Measurements from ENCODE around the gene KIF26B.

The KIF26B gene

DNA sequence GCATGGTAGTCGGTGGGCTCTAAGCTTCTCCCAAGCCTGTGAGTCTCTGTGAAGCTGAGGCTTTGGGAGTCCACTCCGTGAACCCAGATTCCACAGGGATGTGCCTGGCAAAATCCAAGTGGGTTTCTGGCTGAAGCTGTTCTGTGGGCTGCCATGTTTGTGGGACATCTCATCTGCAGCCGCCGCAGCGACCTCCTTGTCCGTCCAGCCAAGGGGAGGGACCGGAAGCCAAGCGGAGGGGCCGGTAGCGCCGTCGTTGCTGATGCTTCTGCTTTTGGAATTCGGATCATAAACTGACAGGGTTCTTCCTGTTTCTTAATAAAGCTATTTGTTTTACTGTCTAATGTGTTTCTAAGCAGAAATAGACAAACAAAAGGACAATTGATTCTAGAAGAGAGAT lies 13.3 kb downstream of the KIF26B start:
- no peaks in the 10 kb centered on the region for H4K20me1 ChIP-seq (ENCODE audit: insufficient read depth, low read length, poor library complexity, severe bottlenecking)
- H3K4me3 ChIP-seq (ENCODE audit: low read length, poor library complexity, severe bottlenecking) = no peak overlapping the region
- H3K4me1 ChIP-seq (ENCODE audit: insufficient read depth, low read length, poor library complexity, severe bottlenecking) = peaks cover 30% of the 10 kb centered on the region
- no peaks in the 10 kb centered on the region for H3K9me2 ChIP-seq (replicated peaks; ENCODE audit: low read depth, low read length)
- H3K36me3 ChIP-seq (ENCODE audit: insufficient read depth, low read length) = no peaks in the 10 kb centered on the region
- H3F3A ChIP-seq (ENCODE audit: low read depth) = no peaks in the 10 kb centered on the region
- TF ChIP-seq, protein P1, sequence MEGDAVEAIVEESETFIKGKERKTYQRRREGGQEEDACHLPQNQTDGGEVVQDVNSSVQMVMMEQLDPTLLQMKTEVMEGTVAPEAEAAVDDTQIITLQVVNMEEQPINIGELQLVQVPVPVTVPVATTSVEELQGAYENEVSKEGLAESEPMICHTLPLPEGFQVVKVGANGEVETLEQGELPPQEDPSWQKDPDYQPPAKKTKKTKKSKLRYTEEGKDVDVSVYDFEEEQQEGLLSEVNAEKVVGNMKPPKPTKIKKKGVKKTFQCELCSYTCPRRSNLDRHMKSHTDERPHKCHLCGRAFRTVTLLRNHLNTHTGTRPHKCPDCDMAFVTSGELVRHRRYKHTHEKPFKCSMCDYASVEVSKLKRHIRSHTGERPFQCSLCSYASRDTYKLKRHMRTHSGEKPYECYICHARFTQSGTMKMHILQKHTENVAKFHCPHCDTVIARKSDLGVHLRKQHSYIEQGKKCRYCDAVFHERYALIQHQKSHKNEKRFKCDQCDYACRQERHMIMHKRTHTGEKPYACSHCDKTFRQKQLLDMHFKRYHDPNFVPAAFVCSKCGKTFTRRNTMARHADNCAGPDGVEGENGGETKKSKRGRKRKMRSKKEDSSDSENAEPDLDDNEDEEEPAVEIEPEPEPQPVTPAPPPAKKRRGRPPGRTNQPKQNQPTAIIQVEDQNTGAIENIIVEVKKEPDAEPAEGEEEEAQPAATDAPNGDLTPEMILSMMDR (conservative IDR thresholded peaks at IDR 0.05; ENCODE audit: low read length) = no peak
- TF ChIP-seq EZH2phosphoT487 (IDR thresholded peaks at IDR 0.05; ENCODE audit: borderline replicate concordance) = no peak
- H3K9me3 ChIP-seq (ENCODE audit: insufficient read depth, low read depth, low read length) = no peaks in the 10 kb centered on the region
- no peak overlapping the region for H3K9ac ChIP-seq (ENCODE audit: low read depth, low read length, poor library complexity, severe bottlenecking)
- H3K27me3 ChIP-seq (ENCODE audit: insufficient read depth, low read length, poor library complexity, severe bottlenecking) = no peaks in the 10 kb centered on the region
- H3K4me2 ChIP-seq (ENCODE audit: low read depth, low read length, poor library complexity, severe bottlenecking) = no peak overlapping the region
- H2AFZ ChIP-seq (ENCODE audit: low read length) = no peak overlapping the region
- H3K79me2 ChIP-seq (ENCODE audit: insufficient read depth, low read length) = no peaks in the 10 kb centered on the region

DNA sequence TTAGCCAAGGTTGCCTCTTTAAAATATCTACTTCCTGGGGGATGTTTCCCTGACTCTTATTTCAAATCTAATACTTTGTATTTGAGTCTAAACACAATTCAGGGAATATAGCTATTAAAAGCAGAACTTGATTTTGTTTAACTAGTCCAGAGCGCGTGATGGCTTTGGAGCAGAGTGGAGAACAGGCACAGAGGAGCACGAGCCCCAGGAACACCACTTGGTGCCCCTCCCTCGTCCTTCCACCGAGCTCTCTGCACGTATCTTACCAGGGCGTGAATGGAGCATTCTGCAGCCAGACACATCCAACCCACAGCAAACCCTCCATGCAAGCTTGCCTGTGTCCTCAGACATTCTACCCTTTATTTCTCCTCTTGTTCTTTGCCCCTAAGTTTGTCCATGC lies 14.1 kb downstream of the KIF26B start:
- Histone ChIP-seq H3K4me1 (ENCODE audit: insufficient read depth, low read length, poor library complexity, severe bottlenecking) (peaks cover 30% of the 10 kb centered on the region), H3K36me3 (ENCODE audit: insufficient read depth, low read length) (no peaks in the 10 kb centered on the region), H3K4me3 (ENCODE audit: low read length, poor library complexity, severe bottlenecking) (peak overlapping the region; percentile 64), H3F3A (ENCODE audit: low read depth) (no peaks in the 10 kb centered on the region), H3K9me3 (ENCODE audit: insufficient read depth, low read depth, low read length) (no peaks in the 10 kb centered on the region), H3K4me2 (ENCODE audit: low read depth, low read length, poor library complexity, severe bottlenecking) (peak overlapping the region; percentile 80), H3K9ac (ENCODE audit: low read depth, low read length, poor library complexity, severe bottlenecking) (peak overlapping the region; percentile 49), H3K9me2 (replicated peaks; ENCODE audit: low read depth, low read length) (no peaks in the 10 kb centered on the region), H3K27me3 (ENCODE audit: insufficient read depth, low read length, poor library complexity, severe bottlenecking) (no peaks in the 10 kb centered on the region), H3K79me2 (ENCODE audit: insufficient read depth, low read length) (no peaks in the 10 kb centered on the region), H2AFZ (ENCODE audit: low read length) (peak overlapping the region; percentile 79), H4K20me1 (ENCODE audit: insufficient read depth, low read length, poor library complexity, severe bottlenecking) (no peaks in the 10 kb centered on the region)
- TF ChIP-seq, protein P1 (conservative IDR thresholded peaks at IDR 0.05; ENCODE audit: low read length) = no peak
- TF ChIP-seq EZH2phosphoT487 (IDR thresholded peaks at IDR 0.05; ENCODE audit: borderline replicate concordance) = no peak

DNA sequence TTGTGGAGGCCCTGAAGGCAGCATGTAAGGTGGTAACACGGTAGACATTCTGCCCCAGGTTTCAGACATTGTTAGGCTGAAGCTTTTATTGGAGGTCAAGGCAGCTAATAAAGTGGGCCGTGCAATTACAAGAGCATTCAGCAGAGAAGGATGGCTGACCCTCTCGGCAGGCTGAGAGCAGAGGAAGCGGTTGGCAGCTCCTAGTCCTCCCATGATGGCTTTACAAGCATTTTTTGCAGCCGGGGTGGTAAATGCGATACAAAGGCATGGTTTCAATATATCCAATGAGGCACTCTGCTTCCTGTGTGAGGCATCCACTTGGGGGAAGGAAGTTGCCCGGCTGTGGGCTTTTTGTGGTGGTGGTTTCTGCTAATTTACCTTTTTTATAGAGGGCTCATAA lies 14.6 kb downstream of the KIF26B start:
- Histone ChIP-seq H3K27me3 (ENCODE audit: insufficient read depth, low read length, poor library complexity, severe bottlenecking) (no peaks in the 10 kb centered on the region), H3K36me3 (ENCODE audit: insufficient read depth, low read length) (no peaks in the 10 kb centered on the region), H3F3A (ENCODE audit: low read depth) (no peaks in the 10 kb centered on the region), H3K4me3 (ENCODE audit: low read length, poor library complexity, severe bottlenecking) (peak overlapping the region; percentile 64), H3K4me1 (ENCODE audit: insufficient read depth, low read length, poor library complexity, severe bottlenecking) (peaks cover 30% of the 10 kb centered on the region), H3K9me2 (replicated peaks; ENCODE audit: low read depth, low read length) (no peaks in the 10 kb centered on the region), H3K4me2 (ENCODE audit: low read depth, low read length, poor library complexity, severe bottlenecking) (peak overlapping the region; percentile 80), H3K9me3 (ENCODE audit: insufficient read depth, low read depth, low read length) (no peaks in the 10 kb centered on the region), H3K79me2 (ENCODE audit: insufficient read depth, low read length) (no peaks in the 10 kb centered on the region), H4K20me1 (ENCODE audit: insufficient read depth, low read length, poor library complexity, severe bottlenecking) (no peaks in the 10 kb centered on the region), H3K9ac (ENCODE audit: low read depth, low read length, poor library complexity, severe bottlenecking) (peak overlapping the region; percentile 49), H2AFZ (ENCODE audit: low read length) (peak overlapping the region; percentile 79)
- no peak for TF ChIP-seq EZH2phosphoT487 (IDR thresholded peaks at IDR 0.05; ENCODE audit: borderline replicate concordance)
- TF ChIP-seq, protein P1 (conservative IDR thresholded peaks at IDR 0.05; ENCODE audit: low read length) = no peak

All from Loucy (cell line).